HepG2 (cell line): ENCODE measurements around the gene S100A16. TPM values are rescaled to one million over a fixed set of nuclear protein-coding genes. Genes with fewer than 3 reads are reported as not detected.

Source experiments
- ATAC-seq: fragments of 200-7000 bp; cut with Tn5 transposase; 3 replicates; pipeline ENCODE4 v1.9.1; 2020; ENCODE audit warnings: mild to moderate bottlenecking, moderate library complexity
- BruUV-seq: library from RNA; stranded (reverse); fragments of 400-500 nt; replicated peaks from 2 replicates; lab custom pipeline; 2021; lab: Mats Ljungman, UMichigan
- CTCF ChIA-PET: fragments of 300-600 bp; formaldehyde crosslinking; extraction: SDS; loops from one replicate; lab custom pipeline; 2021; ENCODE audit warnings: low total read pairs, inconsistent platforms, low intra/inter-chr PET ratio; lab: Yijun Ruan, JAX
- POLR2A ChIA-PET: fragments of 350-600 bp; sonication (Branson Sonifier 250); formaldehyde crosslinking; loops from one replicate; lab custom pipeline; 2020; ENCODE audit warnings: antibody characterized with exemption, inconsistent platforms; lab: Yijun Ruan, JAX
- DNase-seq: peaks from one replicate; pipeline ENCODE4 v3.0.0-alpha.2; 2015; ENCODE audit warnings: low spot score
- FAIRE-seq: peaks from 3 replicates; lab custom pipeline; 2011; peaks lifted over from hg19 to GRCh38; lab: Jason Lieb, UNC
- H2AFZ ChIP-seq: one replicate; pipeline ENCODE4 v1.6.1; 2011; ENCODE audit warnings: low read length, inconsistent platforms
- H3K27ac ChIP-seq: fragments of 300-600 bp; 3 replicates; pipeline ENCODE4 v1.8.0; 2011; ENCODE audit warnings: mixed run types, mild to moderate bottlenecking, mixed read lengths, low read length, inconsistent platforms; ENCODE audit not compliant: insufficient read depth; ENCODE audit errors: extremely low read length
- H3K27me3 ChIP-seq, 2 experiments: fragments of 200-600 bp in 1 of 2; 2 replicates in 1 of 2; 3 replicates in 1 of 2; pipeline versions ENCODE4 v1.6.0 to v1.8.0; 2011; ENCODE audit warnings: low read length in 2 of 2, mild to moderate bottlenecking in 2 of 2, moderate library complexity in 2 of 2, inconsistent platforms in 1 of 2; ENCODE audit not compliant: insufficient read depth in 2 of 2, control insufficient read depth in 1 of 2
- H3K36me3 ChIP-seq, 2 experiments: fragments of 200-600 bp in 1 of 2; replicated peaks in 1 of 2; 2 replicates in 1 of 2; 3 replicates in 1 of 2; pipeline versions ENCODE4 v1.5.1 to v1.8.0; 2011; ENCODE audit warnings: low read length in 2 of 2, inconsistent platforms in 1 of 2; ENCODE audit not compliant: insufficient read depth in 2 of 2, control insufficient read depth in 1 of 2
- H3K4me1 ChIP-seq: 2 replicates; pipeline ENCODE4 v1.5.1; 2012; ENCODE audit warnings: low read length, inconsistent platforms; ENCODE audit not compliant: insufficient read depth
- H3K4me2 ChIP-seq: 2 replicates; pipeline ENCODE4 v1.6.0; 2011; ENCODE audit warnings: low read depth, low read length, inconsistent platforms
- H3K4me3 ChIP-seq, 3 experiments: fragments of 200-600 bp in 1 of 3; sonication (generic), shearing (Covaris generic) in 1 of 3; replicated peaks in 1 of 3; 2 replicates each; pipeline ENCODE4 v1.5.1; 2011 to 2016; ENCODE audit warnings: low read length in 3 of 3, inconsistent platforms in 2 of 3, low read depth in 2 of 3, mild to moderate bottlenecking in 2 of 3, control low read depth in 1 of 3, mixed read lengths in 1 of 3; ENCODE audit not compliant: insufficient read depth in 1 of 3
- H3K79me2 ChIP-seq: one replicate; pipeline ENCODE4 v1.6.1; 2011; ENCODE audit warnings: low read length, inconsistent platforms; ENCODE audit not compliant: insufficient read depth
- H3K9ac ChIP-seq: 2 replicates; pipeline ENCODE4 v1.6.0; 2011; ENCODE audit warnings: mild to moderate bottlenecking, low read depth, low read length, inconsistent platforms; ENCODE audit not compliant: insufficient read depth
- H3K9me3 ChIP-seq: 2 replicates; pipeline ENCODE4 v1.5.1; 2012; ENCODE audit warnings: mild to moderate bottlenecking, low read length
- H4K20me1 ChIP-seq: 2 replicates; pipeline ENCODE4 v1.6.0; 2011; ENCODE audit warnings: inconsistent platforms, mild to moderate bottlenecking, low read length, moderate library complexity; ENCODE audit not compliant: insufficient read depth
- CBX2 ChIP-seq, 2 experiments: fragments of 200-600 bp in 1 of 2; sonication (generic); formaldehyde crosslinking in 1 of 2; IDR thresholded peaks; 2 replicates each; pipeline versions ENCODE4 v1.7.0 to v1.8.1; 2018 to 2022; ENCODE audit warnings: low read depth in 2 of 2, low read length in 1 of 2, mild to moderate bottlenecking in 1 of 2, missing genetic modification reagents in 1 of 2
- CEBPB ChIP-seq: IDR thresholded peaks from 2 replicates; pipeline ENCODE4 v1.6.1; 2011; ENCODE audit warnings: low read depth, low read length, improper control_type of control experiment, borderline replicate concordance
- FOXO1 ChIP-seq: sonication (generic); formaldehyde crosslinking; IDR thresholded peaks from 2 replicates; pipeline ENCODE4 v1.4.0; 2020; ENCODE audit warnings: missing genetic modification reagents
- KAT2B ChIP-seq: fragments of 150-350 bp; IDR thresholded peaks from 2 replicates; pipeline ENCODE4 v1.6.1; 2014; ENCODE audit warnings: low read depth, low read length, borderline replicate concordance
- KDM5B ChIP-seq: sonication (generic); formaldehyde crosslinking; IDR thresholded peaks from 2 replicates; pipeline ENCODE4 v1.4.0; 2020; ENCODE audit warnings: missing genetic modification reagents, mild to moderate bottlenecking, borderline replicate concordance
- ONECUT2 ChIP-seq: sonication (generic); formaldehyde crosslinking; IDR thresholded peaks from 2 replicates; pipeline ENCODE4 v1.4.0; 2020; ENCODE audit warnings: missing genetic modification reagents
- PCBP2 ChIP-seq: fragments of 200-400 bp; formaldehyde crosslinking; optimal IDR thresholded peaks from 2 replicates; pipeline ENCODE3; 2018; ENCODE audit warnings: low read length, low read depth; ENCODE audit not compliant: poor library complexity, severe bottlenecking
- ZNF124 ChIP-seq: sonication (generic); formaldehyde crosslinking; IDR thresholded peaks from 2 replicates; pipeline ENCODE4 v1.4.0; 2020; ENCODE audit warnings: missing genetic modification reagents
- ZNF205 ChIP-seq: IDR thresholded peaks from 2 replicates; pipeline ENCODE4 v1.6.1; 2018; ENCODE audit warnings: missing biosample characterization, missing genetic modification reagents
- ZNF337 ChIP-seq: sonication (generic); formaldehyde crosslinking; IDR thresholded peaks from 2 replicates; pipeline ENCODE4 v1.5.1; 2020; ENCODE audit warnings: missing genetic modification reagents, low read depth, mild to moderate bottlenecking, borderline replicate concordance
- ZNF572 ChIP-seq: sonication (generic); formaldehyde crosslinking; IDR thresholded peaks from 2 replicates; pipeline ENCODE4 v1.5.1; 2020; ENCODE audit warnings: mild to moderate bottlenecking, missing genetic modification reagents
- ZNF615 ChIP-seq: sonication (generic); formaldehyde crosslinking; IDR thresholded peaks from 2 replicates; pipeline ENCODE4 v1.5.0; 2020; ENCODE audit warnings: mild to moderate bottlenecking, missing genetic modification reagents, borderline replicate concordance
- ZNF619 ChIP-seq: sonication (generic); formaldehyde crosslinking; IDR thresholded peaks from 2 replicates; pipeline ENCODE4 v1.4.0; 2020; ENCODE audit warnings: mild to moderate bottlenecking, missing genetic modification reagents
- WGBS: methylation state at CpG from one replicate; pipeline ENCODE4 v1.1.6; 2017; ENCODE audit warnings: low lambda C conversion rate; 5-methylcytosine and 5-hydroxymethylcytosine counted together
- in situ Hi-C: cut with HindIII; loops from 2 replicates; pipeline ENCODE4 v1.10.0; 2017; ENCODE audit warnings: low pct_unique_long_range_greater_than_20kb; ENCODE audit not compliant: extremely low pct_ligation_motif_present
- intact Hi-C: fragments of 100-400 bp; cut with micrococcal nuclease; formaldehyde crosslinking; loops from one replicate; pipeline ENCODE4 v1.10.0; 2022; ENCODE audit not compliant: unreplicated experiment
- polyA plus RNA-seq, 8 experiments: library from polyadenylated mRNA; depleted of rRNA in 3 of 8; stranded (reverse) in 7 of 8; unstranded in 1 of 8; fragments of >200 nt; fragmentation: Illumina TruSeq in 4 of 8; extraction: Trizol in 4 of 8; gene quantifications; 2 replicates each; pipeline versions ENCODE4 v1.2.1 to v1.2.3, GENCODE V29; 2011 to 2016; ENCODE audit warnings: low read depth in 4 of 8, missing spikeins in 1 of 8, mixed read lengths in 1 of 8; ENCODE audit not compliant: insufficient read depth in 1 of 8
- total RNA-seq, 5 experiments: library from RNA; depleted of rRNA; stranded (reverse); fragments of >200 nt; fragmentation: Illumina TruSeq; extraction: Trizol; gene quantifications; 2 replicates each; pipeline ENCODE4 v1.2.3, GENCODE V29; 2016; ENCODE audit warnings: low read depth in 1 of 5
- TF ChIP-seq, protein P1 (sequence below): IDR thresholded peaks from 2 replicates; pipeline ENCODE4 v1.6.1; 2016; ENCODE audit warnings: missing compliant biosample characterization, missing genetic modification reagents, borderline replicate concordance
- TF ChIP-seq, protein P2 (sequence below): sonication (generic); formaldehyde crosslinking; IDR thresholded peaks from 2 replicates; pipeline ENCODE4 v1.5.1; 2020; ENCODE audit warnings: mild to moderate bottlenecking, moderate library complexity, missing genetic modification reagents
- TF ChIP-seq, protein P3 (sequence below): sonication (generic); formaldehyde crosslinking; IDR thresholded peaks from 2 replicates; pipeline ENCODE4 v1.8.1; 2023; ENCODE audit warnings: mild to moderate bottlenecking, missing genetic modification reagents

Gene S100A16
- total and polyA plus RNA-seq, 2 of the 13 experiments (the other 11 are each of a cell fraction or from before 2014, with no cell fraction given): 46.0 to 195 TPM

DNA sequence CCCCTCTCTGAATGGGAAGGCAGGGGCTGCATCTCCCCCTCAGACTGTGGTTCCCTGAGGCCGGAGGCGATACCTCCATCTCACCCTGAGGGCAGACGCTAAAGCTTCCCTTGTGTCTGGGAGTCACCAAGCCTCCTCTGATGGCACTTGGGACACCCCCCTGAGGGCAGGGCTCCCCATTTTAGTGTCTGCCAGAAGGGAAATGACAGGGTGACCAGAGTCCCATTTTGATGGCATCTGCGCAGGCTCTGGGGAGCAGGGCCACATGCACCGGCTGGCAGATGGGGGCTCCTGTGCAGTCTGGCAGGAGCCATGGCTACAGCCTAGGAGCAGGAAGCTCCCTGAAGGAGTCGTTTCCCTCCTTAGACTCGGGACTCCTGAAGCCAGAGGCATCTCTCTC, 48.9 kb downstream of the S100A16 start:
- H3K4me2 ChIP-seq: no peak overlapping the region
- ChIA-PET CTCF (no interaction called here), POLR2A (interaction anchor here (1.8 to 3.1 kb wide), 2 partner anchors 11 to 30 kb away, joined by 4 to 49 read pairs; partner anchors contain the start of gene S100A6)
- TF ChIP-seq ZNF124 (CRISPR knock-in tag) (no peak), ZNF615 (CRISPR knock-in tag) (no peak), CBX2 (IDR thresholded peaks at IDR 0.05; ENCODE audit: low read depth, low read length) (no peak), CBX2 (CRISPR knock-in tag; IDR thresholded peaks at IDR 0.05; ENCODE audit: low read depth) (no peak)
- H3K4me3 ChIP-seq: no peak overlapping the region
- H3K9me3 ChIP-seq: no peaks in the 10 kb centered on the region
- no peak overlapping the region for H3K9ac ChIP-seq
- ATAC-seq: no peak
- H3K36me3 ChIP-seq: no peaks in the 10 kb centered on the region
- in situ Hi-C loops (no loop called here), intact Hi-C loops (no loop called here)
- no peak overlapping the region for H2AFZ ChIP-seq
- peaks cover 38% of the 10 kb centered on the region for H3K4me1 ChIP-seq
- no TSS peak for BruUV-seq
- no peak overlapping the region for H3K27ac ChIP-seq
- H4K20me1 ChIP-seq: no peaks in the 10 kb centered on the region
- FAIRE-seq: no peak
- H3K79me2 ChIP-seq: no peaks in the 10 kb centered on the region
- H3K27me3 ChIP-seq: no peaks in the 10 kb centered on the region
- no peak for DNase-seq
- WGBS: 94% methylated on average over 3 of the region's 7 CpGs

DNA sequence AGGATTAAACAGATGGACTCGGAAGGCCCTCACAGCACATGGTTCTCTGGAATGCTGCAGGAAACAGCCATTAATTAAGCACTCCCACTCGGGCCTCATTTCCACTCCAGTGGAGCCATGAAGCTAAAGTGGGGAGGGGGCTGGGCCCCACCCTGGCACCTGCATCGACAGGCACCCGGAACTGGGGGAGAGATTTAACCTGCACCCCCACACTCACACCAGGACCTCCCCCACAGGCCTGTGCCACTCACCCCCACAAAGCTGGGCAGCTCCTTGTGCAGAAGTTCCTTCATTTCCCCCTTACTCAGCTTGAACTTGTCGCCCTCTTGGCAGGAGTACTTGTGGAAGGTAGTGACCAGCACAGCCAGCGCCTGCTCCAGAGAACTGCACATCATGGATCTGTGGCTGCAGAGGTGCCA, 49.4 kb downstream of the S100A16 start:
- H3K9ac ChIP-seq: no peak overlapping the region
- H3K4me1 ChIP-seq: peaks cover 33% of the 10 kb centered on the region
- intact Hi-C loops (no loop called here), in situ Hi-C loops (no loop called here)
- no peak overlapping the region for H2AFZ ChIP-seq
- no peaks in the 10 kb centered on the region for H4K20me1 ChIP-seq
- no peak overlapping the region for H3K27ac ChIP-seq
- FAIRE-seq (no peak), ATAC-seq (no peak), DNase-seq (no peak)
- POLR2A ChIA-PET: interaction anchor here (1.8 kb wide), 1 partner anchor 11 kb away, joined by 4 read pairs; no protein-coding TSS in a partner anchor
- H3K4me3 ChIP-seq: no peak overlapping the region
- no peaks in the 10 kb centered on the region for H3K27me3 ChIP-seq
- H3K4me2 ChIP-seq: no peak overlapping the region
- no peaks in the 10 kb centered on the region for H3K36me3 ChIP-seq
- no TSS peak for BruUV-seq
- CTCF ChIA-PET: no interaction called here
- WGBS: 70% methylated on average over 4 of the region's 6 CpGs
- no peaks in the 10 kb centered on the region for H3K9me3 ChIP-seq
- H3K79me2 ChIP-seq: no peaks in the 10 kb centered on the region
- TF ChIP-seq FOXO1 (CRISPR knock-in tag) (no peak), ZNF619 (CRISPR knock-in tag) (no peak), PCBP2 (no peak), ONECUT2 (CRISPR knock-in tag) (no peak), KDM5B (CRISPR knock-in tag) (no peak), KAT2B (no peak), ZNF572 (CRISPR knock-in tag) (no peak), CEBPB (no peak), ZNF337 (no peak), ZNF205 (CRISPR knock-in tag) (no peak)
- TF ChIP-seq, protein P1, sequence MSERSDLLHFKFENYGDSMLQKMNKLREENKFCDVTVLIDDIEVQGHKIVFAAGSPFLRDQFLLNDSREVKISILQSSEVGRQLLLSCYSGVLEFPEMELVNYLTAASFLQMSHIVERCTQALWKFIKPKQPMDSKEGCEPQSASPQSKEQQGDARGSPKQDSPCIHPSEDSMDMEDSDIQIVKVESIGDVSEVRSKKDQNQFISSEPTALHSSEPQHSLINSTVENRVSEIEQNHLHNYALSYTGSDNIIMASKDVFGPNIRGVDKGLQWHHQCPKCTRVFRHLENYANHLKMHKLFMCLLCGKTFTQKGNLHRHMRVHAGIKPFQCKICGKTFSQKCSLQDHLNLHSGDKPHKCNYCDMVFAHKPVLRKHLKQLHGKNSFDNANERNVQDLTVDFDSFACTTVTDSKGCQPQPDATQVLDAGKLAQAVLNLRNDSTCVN: no peak
- TF ChIP-seq, protein P2, sequence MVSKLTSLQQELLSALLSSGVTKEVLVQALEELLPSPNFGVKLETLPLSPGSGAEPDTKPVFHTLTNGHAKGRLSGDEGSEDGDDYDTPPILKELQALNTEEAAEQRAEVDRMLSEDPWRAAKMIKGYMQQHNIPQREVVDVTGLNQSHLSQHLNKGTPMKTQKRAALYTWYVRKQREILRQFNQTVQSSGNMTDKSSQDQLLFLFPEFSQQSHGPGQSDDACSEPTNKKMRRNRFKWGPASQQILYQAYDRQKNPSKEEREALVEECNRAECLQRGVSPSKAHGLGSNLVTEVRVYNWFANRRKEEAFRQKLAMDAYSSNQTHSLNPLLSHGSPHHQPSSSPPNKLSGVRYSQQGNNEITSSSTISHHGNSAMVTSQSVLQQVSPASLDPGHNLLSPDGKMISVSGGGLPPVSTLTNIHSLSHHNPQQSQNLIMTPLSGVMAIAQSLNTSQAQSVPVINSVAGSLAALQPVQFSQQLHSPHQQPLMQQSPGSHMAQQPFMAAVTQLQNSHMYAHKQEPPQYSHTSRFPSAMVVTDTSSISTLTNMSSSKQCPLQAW (CRISPR knock-in tag): no peak
- TF ChIP-seq, protein P3, sequence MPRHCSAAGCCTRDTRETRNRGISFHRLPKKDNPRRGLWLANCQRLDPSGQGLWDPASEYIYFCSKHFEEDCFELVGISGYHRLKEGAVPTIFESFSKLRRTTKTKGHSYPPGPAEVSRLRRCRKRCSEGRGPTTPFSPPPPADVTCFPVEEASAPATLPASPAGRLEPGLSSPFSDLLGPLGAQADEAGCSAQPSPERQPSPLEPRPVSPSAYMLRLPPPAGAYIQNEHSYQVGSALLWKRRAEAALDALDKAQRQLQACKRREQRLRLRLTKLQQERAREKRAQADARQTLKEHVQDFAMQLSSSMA (CRISPR knock-in tag): no peak
